Fibroblast of lung (primary cell): ENCODE data around the gene MEGF6. TPM values are rescaled to one million over a fixed set of nuclear protein-coding genes. Genes with fewer than 3 reads are reported as not detected.

Experiments used
- DNase-seq, 2 donors: peaks; one replicate each; pipeline versions ENCODE4 v3.0.0 to v3.0.0-alpha.2; 2010; ENCODE audit warnings: low read depth in 2 of 2
- H2AFZ ChIP-seq: 2 replicates; pipeline ENCODE4 v1.5.1; 2012; ENCODE audit warnings: low read length, control low read depth, inconsistent platforms
- H3K27ac ChIP-seq: 2 replicates; pipeline ENCODE4 v1.5.1; 2011; ENCODE audit warnings: low read length, control low read depth; ENCODE audit not compliant: insufficient read depth
- H3K27me3 ChIP-seq: 2 replicates; pipeline ENCODE4 v1.5.1; 2011; ENCODE audit warnings: mild to moderate bottlenecking, low read length; ENCODE audit not compliant: control insufficient read depth, insufficient read depth
- H3K36me3 ChIP-seq: 2 replicates; pipeline ENCODE4 v1.5.1; 2011; ENCODE audit warnings: low read length; ENCODE audit not compliant: control insufficient read depth, insufficient read depth
- H3K4me1 ChIP-seq: 2 replicates; pipeline ENCODE4 v1.5.1; 2011; ENCODE audit warnings: low read length; ENCODE audit not compliant: control insufficient read depth, insufficient read depth; ENCODE audit errors: extremely low read depth
- H3K4me2 ChIP-seq: 2 replicates; pipeline ENCODE4 v1.5.1; 2011; ENCODE audit warnings: low read length, control low read depth; ENCODE audit not compliant: insufficient read depth; ENCODE audit errors: extremely low read depth
- H3K4me3 ChIP-seq, 4 experiments: fragments of 200-600 bp in 1 of 4; sonication (generic) in 1 of 4; replicated peaks in 1 of 4; 2 replicates each; pipeline ENCODE4 v1.5.1; 2011 to 2016; ENCODE audit warnings: low read length in 4 of 4, low read depth in 3 of 4, mild to moderate bottlenecking in 3 of 4, control low read depth in 2 of 4, inconsistent platforms in 1 of 4, mixed read lengths in 1 of 4; ENCODE audit not compliant: insufficient read depth in 1 of 4; ENCODE audit errors: control extremely low read depth in 1 of 4
- H3K79me2 ChIP-seq: 2 replicates; pipeline ENCODE4 v1.5.1; 2012; ENCODE audit warnings: mild to moderate bottlenecking, low read length, inconsistent platforms; ENCODE audit not compliant: control insufficient read depth, insufficient read depth
- H3K9ac ChIP-seq: 2 replicates; pipeline ENCODE4 v1.5.1; 2011; ENCODE audit warnings: mild to moderate bottlenecking, low read length, control low read depth; ENCODE audit not compliant: insufficient read depth
- H3K9me3 ChIP-seq: 2 replicates; pipeline ENCODE4 v1.5.1; 2012; ENCODE audit warnings: low read depth, low read length; ENCODE audit not compliant: control insufficient read depth, insufficient read depth
- H4K20me1 ChIP-seq: 2 replicates; pipeline ENCODE4 v1.5.1; 2011; ENCODE audit warnings: low read length; ENCODE audit not compliant: control insufficient read depth, insufficient read depth; ENCODE audit errors: extremely low read depth
- EZH2 ChIP-seq: IDR thresholded peaks from 2 replicates; pipeline ENCODE4 v1.5.1; 2012; ENCODE audit warnings: low read length, control low read depth, mild to moderate bottlenecking; ENCODE audit errors: missing control alignments
- polyA plus RNA-seq, 2 donors: library from polyadenylated mRNA; depleted of rRNA in 1 of 2; stranded (reverse) in 1 of 2; unstranded in 1 of 2; fragments of >200 nt; gene quantifications; 2 replicates each; pipeline ENCODE4 v1.2.1, GENCODE V29; 2011 to 2012; ENCODE audit warnings: missing spikeins in 1 of 2
- total RNA-seq: library from RNA; depleted of rRNA; stranded (reverse); fragments of >200 nt; gene quantifications from 2 replicates; pipeline ENCODE4 v1.2.1, GENCODE V29; 2014
- TF ChIP-seq, protein P1 (sequence below), 2 donors: IDR thresholded peaks in 1 of 2; conservative IDR thresholded peaks in 1 of 2; 1 replicate in 1 of 2; 2 replicates in 1 of 2; pipeline ENCODE4 v1.5.1; 2011 to 2012; ENCODE audit warnings: low read length in 2 of 2, control low read depth in 1 of 2, inconsistent platforms in 1 of 2, low read depth in 1 of 2, mild to moderate bottlenecking in 1 of 2

Gene MEGF6
- total and polyA plus RNA-seq, 2 donors (not counting 1 experiment from before 2014, with no cell fraction given): 1.6 to 11.6 TPM

DNA sequence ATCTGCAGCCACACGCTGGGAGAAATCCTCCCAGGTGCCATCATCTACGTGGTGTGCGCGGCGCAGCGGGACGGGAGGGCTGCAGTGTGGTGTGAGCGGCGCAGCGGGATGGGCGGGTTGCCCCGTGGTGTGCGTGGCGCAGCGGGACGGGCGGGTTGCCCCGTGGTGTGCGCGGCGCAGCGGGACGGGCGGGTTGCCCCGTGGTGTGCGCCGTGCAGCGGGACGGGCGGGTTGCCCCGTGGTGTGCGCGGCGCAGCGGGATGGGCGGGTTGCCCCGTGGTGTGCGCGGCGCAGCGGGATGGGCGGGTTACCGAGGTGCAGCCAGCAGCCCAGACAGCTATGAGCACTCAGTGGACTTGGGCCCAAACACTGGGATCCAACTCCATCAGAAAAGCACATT lies 33.9 kb upstream of the MEGF6 start:
- Histone ChIP-seq H2AFZ (no peak overlapping the region), H3K9ac (no peak overlapping the region), H3K4me1 (no peaks in the 10 kb centered on the region), H3K9me3 (no peaks in the 10 kb centered on the region), H3K27me3 (peaks cover 2% of the 10 kb centered on the region), H3K4me3 (no peak overlapping the region), H3K79me2 (no peaks in the 10 kb centered on the region), H3K36me3 (peaks cover 6% of the 10 kb centered on the region), H3K4me2 (no peak overlapping the region), H3K27ac (no peak overlapping the region), H4K20me1 (no peaks in the 10 kb centered on the region)
- no peak for DNase-seq
- TF ChIP-seq EZH2: no peak
- TF ChIP-seq, protein P1, sequence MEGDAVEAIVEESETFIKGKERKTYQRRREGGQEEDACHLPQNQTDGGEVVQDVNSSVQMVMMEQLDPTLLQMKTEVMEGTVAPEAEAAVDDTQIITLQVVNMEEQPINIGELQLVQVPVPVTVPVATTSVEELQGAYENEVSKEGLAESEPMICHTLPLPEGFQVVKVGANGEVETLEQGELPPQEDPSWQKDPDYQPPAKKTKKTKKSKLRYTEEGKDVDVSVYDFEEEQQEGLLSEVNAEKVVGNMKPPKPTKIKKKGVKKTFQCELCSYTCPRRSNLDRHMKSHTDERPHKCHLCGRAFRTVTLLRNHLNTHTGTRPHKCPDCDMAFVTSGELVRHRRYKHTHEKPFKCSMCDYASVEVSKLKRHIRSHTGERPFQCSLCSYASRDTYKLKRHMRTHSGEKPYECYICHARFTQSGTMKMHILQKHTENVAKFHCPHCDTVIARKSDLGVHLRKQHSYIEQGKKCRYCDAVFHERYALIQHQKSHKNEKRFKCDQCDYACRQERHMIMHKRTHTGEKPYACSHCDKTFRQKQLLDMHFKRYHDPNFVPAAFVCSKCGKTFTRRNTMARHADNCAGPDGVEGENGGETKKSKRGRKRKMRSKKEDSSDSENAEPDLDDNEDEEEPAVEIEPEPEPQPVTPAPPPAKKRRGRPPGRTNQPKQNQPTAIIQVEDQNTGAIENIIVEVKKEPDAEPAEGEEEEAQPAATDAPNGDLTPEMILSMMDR (conservative IDR thresholded peaks at IDR 0.05 in 1 of 2, IDR thresholded peaks at IDR 0.05 in 1 of 2; ENCODE audit: low read depth in 1 of 2, low read length in 2 of 2): no peak

DNA sequence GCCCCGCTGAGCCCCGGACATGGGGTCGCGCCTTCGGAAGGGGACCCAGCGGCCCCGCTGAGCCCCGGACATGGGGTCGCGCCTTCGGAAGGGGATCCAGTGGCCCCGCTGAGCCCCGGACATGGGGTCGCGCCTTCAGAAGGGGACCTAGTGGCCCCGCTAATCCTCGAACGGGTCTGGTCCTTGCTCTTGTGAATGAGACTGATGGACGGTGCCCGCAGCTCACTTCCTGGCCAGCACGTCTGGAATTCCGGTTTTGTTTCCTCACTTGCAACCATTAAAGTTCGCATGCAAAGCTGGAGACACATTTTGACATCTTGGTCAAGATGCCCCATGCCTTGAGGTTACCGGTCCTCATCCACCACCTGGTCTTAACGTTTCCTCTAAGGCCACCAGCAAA lies 33.0 kb upstream of the MEGF6 start:
- H3K27ac ChIP-seq: no peak overlapping the region
- no peak overlapping the region for H2AFZ ChIP-seq
- no peaks in the 10 kb centered on the region for H3K79me2 ChIP-seq
- H3K36me3 ChIP-seq: peaks cover 6% of the 10 kb centered on the region
- no peak for DNase-seq
- no peaks in the 10 kb centered on the region for H3K9me3 ChIP-seq
- no peak overlapping the region for H3K4me3 ChIP-seq
- H3K27me3 ChIP-seq: no peaks in the 10 kb centered on the region
- H3K4me2 ChIP-seq: no peak overlapping the region
- no peaks in the 10 kb centered on the region for H3K4me1 ChIP-seq
- no peaks in the 10 kb centered on the region for H4K20me1 ChIP-seq
- H3K9ac ChIP-seq: no peak overlapping the region
- no peak for TF ChIP-seq EZH2
- TF ChIP-seq, protein P1 (conservative IDR thresholded peaks at IDR 0.05 in 1 of 2, IDR thresholded peaks at IDR 0.05 in 1 of 2; ENCODE audit: low read depth in 1 of 2, low read length in 2 of 2): no peak

DNA sequence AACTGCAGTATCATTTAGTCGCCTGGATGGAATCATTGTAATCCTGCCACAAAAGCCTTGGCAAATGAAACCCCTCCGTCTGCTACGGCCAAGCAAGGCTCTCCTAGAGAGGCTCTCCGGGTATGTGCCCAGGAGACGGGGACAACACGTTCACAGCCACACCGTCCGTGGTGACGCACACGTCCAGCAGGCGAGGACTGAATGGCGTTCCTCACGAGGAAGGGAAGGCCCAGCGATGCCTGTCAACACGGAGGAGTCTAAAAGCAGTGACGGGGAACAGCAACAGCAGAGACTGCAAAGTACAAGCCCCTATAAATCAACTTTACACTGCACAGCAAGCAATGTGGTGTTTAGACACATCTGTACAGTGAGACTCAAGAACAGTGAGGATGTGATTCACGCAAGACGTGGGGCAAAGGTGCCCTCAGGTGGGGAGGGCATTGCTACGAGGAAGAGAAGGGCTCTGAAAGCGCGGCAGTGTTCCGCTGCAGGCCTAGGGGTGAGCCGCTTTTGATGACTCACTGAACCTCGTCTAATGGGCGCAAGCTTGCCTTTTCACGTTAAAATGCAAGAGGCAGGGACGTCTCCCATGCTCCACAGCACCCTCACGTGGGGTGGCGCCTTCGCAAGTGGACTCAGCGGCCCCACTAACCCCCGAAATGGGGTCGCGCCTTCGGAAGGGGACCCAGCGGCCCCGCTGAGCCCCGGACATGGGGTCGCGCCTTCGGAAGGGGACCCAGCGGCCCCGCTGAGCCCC lies 31.8 kb upstream of the MEGF6 start:
- DNase-seq: no peak
- H3K9me3 ChIP-seq: no peaks in the 10 kb centered on the region
- no peak overlapping the region for H3K9ac ChIP-seq
- H3K27ac ChIP-seq: no peak overlapping the region
- no peak overlapping the region for H3K4me2 ChIP-seq
- H3K36me3 ChIP-seq: peaks cover 6% of the 10 kb centered on the region
- no peaks in the 10 kb centered on the region for H3K27me3 ChIP-seq
- H3K4me3 ChIP-seq: no peak overlapping the region
- no peaks in the 10 kb centered on the region for H4K20me1 ChIP-seq
- H3K4me1 ChIP-seq: no peaks in the 10 kb centered on the region
- no peak overlapping the region for H2AFZ ChIP-seq
- no peaks in the 10 kb centered on the region for H3K79me2 ChIP-seq
- TF ChIP-seq, protein P1 (conservative IDR thresholded peaks at IDR 0.05 in 1 of 2, IDR thresholded peaks at IDR 0.05 in 1 of 2; ENCODE audit: low read depth in 1 of 2, low read length in 2 of 2): no peak
- no peak for TF ChIP-seq EZH2
